H1 (cell line): ENCODE data around the gene LILRB1. TPM values are rescaled to one million over a fixed set of nuclear protein-coding genes. Genes with fewer than 3 reads are reported as not detected.

Source experiments
- CTCF ChIA-PET: fragments of 300-600 bp; sonication (Branson Sonifier 250); formaldehyde crosslinking; loops from one replicate; lab custom pipeline; 2021; ENCODE audit not compliant: partially characterized antibody; lab: Charles Lee
- POLR2A ChIA-PET: fragments of 300-600 bp; sonication (Branson Sonifier 250); formaldehyde crosslinking; loops from one replicate; lab custom pipeline; 2021; ENCODE audit warnings: inconsistent platforms; ENCODE audit not compliant: partially characterized antibody; lab: Charles Lee
- DNase-seq, 2 experiments: peaks; one replicate each; pipeline versions ENCODE4 v3.0.0 to v3.0.0-alpha.2; 2010 to 2022; ENCODE audit warnings: low spot score in 2 of 2, low read depth in 1 of 2, mixed read lengths in 1 of 2
- FAIRE-seq: peaks from 2 replicates; lab custom pipeline; 2011; peaks lifted over from hg19 to GRCh38; lab: Jason Lieb, UNC
- H2AFZ ChIP-seq: 2 replicates; pipeline ENCODE4 v1.8.1; 2012; ENCODE audit warnings: low read length, inconsistent platforms
- H2AK5ac ChIP-seq: 2 replicates; pipeline ENCODE4 v1.6.1; 2013; ENCODE audit warnings: low read depth, low read length
- H2BK120ac ChIP-seq: replicated peaks from 2 replicates; pipeline ENCODE3; 2013; ENCODE audit warnings: low read depth, low read length, inconsistent platforms
- H2BK12ac ChIP-seq: 2 replicates; pipeline ENCODE4 v1.6.1; 2013; ENCODE audit warnings: low read depth, low read length
- H2BK15ac ChIP-seq: 2 replicates; pipeline ENCODE4 v1.6.1; 2013; ENCODE audit warnings: low read length
- H2BK20ac ChIP-seq: 2 replicates; pipeline ENCODE4 v1.6.1; 2013; ENCODE audit warnings: low read length
- H2BK5ac ChIP-seq: 2 replicates; pipeline ENCODE4 v1.6.1; 2013; ENCODE audit warnings: low read depth, low read length
- H3K14ac ChIP-seq: 2 replicates; pipeline ENCODE4 v1.6.1; 2013; ENCODE audit warnings: inconsistent platforms; ENCODE audit not compliant: insufficient read length
- H3K18ac ChIP-seq: 2 replicates; pipeline ENCODE4 v1.6.1; 2013; ENCODE audit warnings: low read length; ENCODE audit errors: extremely low read depth
- H3K23ac ChIP-seq: 2 replicates; pipeline ENCODE4 v1.6.1; 2013; ENCODE audit warnings: inconsistent platforms; ENCODE audit not compliant: insufficient read length
- H3K23me2 ChIP-seq: 2 replicates; pipeline ENCODE4 v1.6.1; 2013; ENCODE audit warnings: low read depth, low read length
- H3K27ac ChIP-seq: 2 replicates; pipeline ENCODE4 v1.6.1; 2011; ENCODE audit warnings: low read depth, low read length, inconsistent platforms
- H3K27me3 ChIP-seq, 4 experiments: replicated peaks in 1 of 4; 1 replicate in 1 of 4; 2 replicates in 3 of 4; pipeline versions ENCODE4 v1.6.1 to v1.8.1; 2011 to 2013; ENCODE audit warnings: low read length in 3 of 4, mild to moderate bottlenecking in 3 of 4, inconsistent platforms in 2 of 4, mixed read lengths in 2 of 4, moderate library complexity in 1 of 4; ENCODE audit not compliant: control insufficient read depth in 3 of 4, insufficient read depth in 3 of 4; ENCODE audit errors: extremely low read depth in 1 of 4
- H3K36me3 ChIP-seq, 4 experiments: 2 replicates each; pipeline versions ENCODE4 v1.6.1 to v1.8.1; 2011 to 2013; ENCODE audit warnings: mild to moderate bottlenecking in 4 of 4, low read length in 3 of 4, moderate library complexity in 2 of 4, control low read depth in 1 of 4, inconsistent platforms in 1 of 4; ENCODE audit not compliant: insufficient read depth in 4 of 4, control insufficient read depth in 2 of 4
- H3K4ac ChIP-seq: replicated peaks from 2 replicates; pipeline ENCODE3; 2013; ENCODE audit warnings: low read length, low read depth, mixed read lengths, inconsistent platforms; ENCODE audit not compliant: insufficient read length
- H3K4me1 ChIP-seq, 4 experiments: replicated peaks in 1 of 4; 1 replicate in 1 of 4; 2 replicates in 3 of 4; pipeline versions ENCODE4 v1.6.1 to v1.8.1; 2011 to 2013; ENCODE audit warnings: low read length in 3 of 4, inconsistent platforms in 2 of 4, mixed read lengths in 1 of 4; ENCODE audit not compliant: insufficient read depth in 4 of 4, control insufficient read depth in 3 of 4
- H3K4me2 ChIP-seq, 2 experiments: 2 replicates each; pipeline versions ENCODE4 v1.6.1 to v1.8.1; 2011 to 2013; ENCODE audit warnings: low read depth in 2 of 2, low read length in 2 of 2, control low read depth in 1 of 2, inconsistent platforms in 1 of 2, mild to moderate bottlenecking in 1 of 2; ENCODE audit not compliant: insufficient read depth in 1 of 2
- H3K4me3 ChIP-seq, 4 experiments: fragments of 200-600, 300-600 bp in 1 of 4; sonication (generic), shearing (Covaris generic), sonication (Bioruptor Twin) in 1 of 4; 2 replicates each; pipeline versions ENCODE4 v1.5.1 to v1.8.1; 2011 to 2016; ENCODE audit warnings: low read length in 4 of 4, low read depth in 3 of 4, control low read depth in 2 of 4, inconsistent platforms in 2 of 4, mild to moderate bottlenecking in 2 of 4, mixed read lengths in 1 of 4, moderate library complexity in 1 of 4; ENCODE audit not compliant: insufficient read depth in 2 of 4; ENCODE audit errors: extremely low read depth in 1 of 4
- H3K56ac ChIP-seq: replicated peaks from 2 replicates; pipeline ENCODE3; 2013; ENCODE audit warnings: low read depth, mild to moderate bottlenecking, mixed read lengths, low read length, inconsistent platforms; ENCODE audit not compliant: insufficient read length
- H3K79me1 ChIP-seq: 2 replicates; pipeline ENCODE4 v1.6.1; 2013; ENCODE audit warnings: low read depth, low read length, control low read depth
- H3K79me2 ChIP-seq, 2 experiments: 2 replicates each; pipeline versions ENCODE4 v1.6.1 to v1.8.1; 2012 to 2013; ENCODE audit warnings: low read length in 2 of 2, mild to moderate bottlenecking in 2 of 2, inconsistent platforms in 1 of 2; ENCODE audit not compliant: insufficient read depth in 2 of 2, control insufficient read depth in 1 of 2
- H3K9ac ChIP-seq, 4 experiments: replicated peaks in 1 of 4; 1 replicate in 1 of 4; 2 replicates in 3 of 4; pipeline versions ENCODE4 v1.6.1 to v1.8.1; 2011 to 2013; ENCODE audit warnings: low read depth in 3 of 4, low read length in 3 of 4, control low read depth in 2 of 4, mild to moderate bottlenecking in 2 of 4, moderate library complexity in 2 of 4, inconsistent platforms in 1 of 4; ENCODE audit errors: extremely low read depth in 1 of 4
- H3K9me3 ChIP-seq, 2 experiments: 2 replicates each; pipeline versions ENCODE4 v1.6.1 to v1.8.1; 2012 to 2013; ENCODE audit warnings: mild to moderate bottlenecking in 2 of 2, moderate library complexity in 2 of 2, control low read depth in 1 of 2, inconsistent platforms in 1 of 2, low read depth in 1 of 2, low read length in 1 of 2, mixed read lengths in 1 of 2; ENCODE audit not compliant: insufficient read depth in 2 of 2
- H4K20me1 ChIP-seq, 2 experiments: replicated peaks in 1 of 2; 2 replicates each; pipeline versions ENCODE3 to v1.8.1; 2011 to 2013; ENCODE audit warnings: inconsistent platforms in 2 of 2, low read length in 2 of 2, mild to moderate bottlenecking in 1 of 2; ENCODE audit not compliant: insufficient read depth in 2 of 2, control insufficient read depth in 1 of 2
- H4K5ac ChIP-seq: 2 replicates; pipeline ENCODE4 v1.6.1; 2013; ENCODE audit warnings: low read length, low read depth, mixed read lengths, inconsistent platforms; ENCODE audit not compliant: insufficient read length
- H4K8ac ChIP-seq: 2 replicates; pipeline ENCODE4 v1.8.0; 2013; ENCODE audit warnings: mild to moderate bottlenecking, moderate library complexity, low read length, inconsistent platforms; ENCODE audit not compliant: insufficient read depth; ENCODE audit errors: extremely low read depth
- H4K91ac ChIP-seq: replicated peaks from 2 replicates; pipeline ENCODE3; 2013; ENCODE audit warnings: low read length, mixed read lengths, inconsistent platforms; ENCODE audit not compliant: insufficient read length
- CBX5 ChIP-seq: fragments of 300-800, 300-1000 bp; sonication (generic); IDR thresholded peaks from 2 replicates; pipeline ENCODE4 v1.7.1; 2016; ENCODE audit warnings: antibody characterized with exemption, low read length, low read depth
- CHD1 ChIP-seq: IDR thresholded peaks from 2 replicates; pipeline ENCODE4 v1.6.1; 2012; ENCODE audit warnings: low read depth, low read length, improper control_type of control experiment
- EGR1 ChIP-seq: IDR thresholded peaks from 2 replicates; pipeline ENCODE4 v1.6.1; 2011; ENCODE audit warnings: low read depth, low read length, borderline replicate concordance
- FOSL1 ChIP-seq: IDR thresholded peaks from 2 replicates; pipeline ENCODE4 v1.6.1; 2011; ENCODE audit warnings: mild to moderate bottlenecking, low read depth, low read length, moderate library complexity; ENCODE audit not compliant: insufficient read depth
- JUND ChIP-seq: IDR thresholded peaks from 2 replicates; pipeline ENCODE4 v1.6.1; 2011; ENCODE audit warnings: mild to moderate bottlenecking, improper control_type of control experiment, low read length
- KDM4A ChIP-seq: IDR thresholded peaks from one replicate; pipeline ENCODE4 v1.7.1; 2012; ENCODE audit warnings: low read depth, mild to moderate bottlenecking, moderate library complexity, low read length, inconsistent platforms; ENCODE audit not compliant: severe bottlenecking
- NANOG ChIP-seq: IDR thresholded peaks from 2 replicates; pipeline ENCODE4 v1.6.1; 2011; ENCODE audit warnings: low read length, low read depth, mild to moderate bottlenecking, inconsistent platforms; ENCODE audit not compliant: insufficient read depth, poor library complexity, severe bottlenecking
- POU5F1 ChIP-seq: IDR thresholded peaks from 2 replicates; pipeline ENCODE4 v1.6.1; 2011; ENCODE audit warnings: low read depth, mild to moderate bottlenecking, low read length, moderate library complexity
- RAD21 ChIP-seq, 2 experiments: IDR thresholded peaks in 1 of 2; conservative IDR thresholded peaks in 1 of 2; 2 replicates each; pipeline ENCODE4 v1.6.1; 2011; ENCODE audit warnings: low read depth in 2 of 2, low read length in 2 of 2, improper control_type of control experiment in 1 of 2, inconsistent platforms in 1 of 2, mild to moderate bottlenecking in 1 of 2, moderate library complexity in 1 of 2
- RBBP5 ChIP-seq: IDR thresholded peaks from 2 replicates; pipeline ENCODE4 v1.7.1; 2012; ENCODE audit warnings: low read depth, mild to moderate bottlenecking, inconsistent platforms, low read length, moderate library complexity, borderline replicate concordance
- SIN3A ChIP-seq, 2 experiments: IDR thresholded peaks in 1 of 2; conservative IDR thresholded peaks in 1 of 2; 2 replicates each; pipeline ENCODE4 v1.6.1; 2011 to 2012; ENCODE audit warnings: low read length in 2 of 2, improper control_type of control experiment in 1 of 2, low read depth in 1 of 2, mild to moderate bottlenecking in 1 of 2
- SUZ12 ChIP-seq: fragments of 200-600 bp; sonication (generic); IDR thresholded peaks from 2 replicates; pipeline ENCODE4 v1.6.1; 2012; ENCODE audit warnings: mild to moderate bottlenecking, inconsistent platforms, low read length, moderate library complexity, mixed read lengths
- TAF1 ChIP-seq: IDR thresholded peaks from 2 replicates; pipeline ENCODE4 v1.6.1; 2011; ENCODE audit warnings: mild to moderate bottlenecking, low read depth, low read length
- TEAD4 ChIP-seq: IDR thresholded peaks from 2 replicates; pipeline ENCODE4 v1.6.1; 2012; ENCODE audit warnings: low read depth, low read length, inconsistent platforms, mixed read lengths
- ZNF274 ChIP-seq: IDR thresholded peaks from 2 replicates; pipeline ENCODE4 v1.7.0; 2012; ENCODE audit warnings: low read length, borderline replicate concordance; ENCODE audit errors: extremely low read depth
- WGBS, 2 experiments: shearing (Covaris generic) in 1 of 2; methylation state at CpG; one replicate each; pipeline versions ENCODE4 v1.1.6 to v1.1.7; 2013 to 2015; ENCODE audit warnings: low lambda C conversion rate in 2 of 2, mixed read lengths in 2 of 2, inconsistent platforms in 1 of 2, low coverage in 1 of 2, missing lambda C conversion rate in 1 of 2; ENCODE audit not compliant: insufficient replicate concordance in 2 of 2, insufficient coverage in 1 of 2, insufficient read length in 1 of 2; ENCODE audit errors: extremely low coverage in 1 of 2, missing lambda C conversion rate in 1 of 2; 5-methylcytosine and 5-hydroxymethylcytosine counted together
- polyA plus RNA-seq, 7 experiments: library from polyadenylated mRNA; depleted of rRNA in 3 of 7; stranded (reverse) in 5 of 7; unstranded in 2 of 7; fragments of >200 nt in 5 of 7; fragments of 200-250 nt in 2 of 7; gene quantifications; 1 replicate in 5 of 7; 2 replicates in 1 of 7; 4 replicates in 1 of 7; pipeline versions ENCODE4 v1.2.1 to v1.2.3, GENCODE V29; 2011 to 2013; ENCODE audit warnings: missing spikeins in 2 of 7, mixed read lengths in 2 of 7
- total RNA-seq: library from RNA; stranded (reverse); fragmentation: NEBNext Ultra II Directional; extraction: Animal tissue kit (Norgen Biotek cat#: 25700); gene quantifications from 2 replicates; pipeline ENCODE4 v1.2.1, GENCODE V29; 2021

Gene LILRB1
- total and polyA plus RNA-seq, 2 of the 8 experiments (the other 6 are each of a cell fraction or from before 2014, with no cell fraction given): not detected

GRCh38 chr19:54608792-54609191 lies 21.5 kb upstream of the LILRB1 start:
- Histone ChIP-seq H2AFZ (no peak overlapping the region), H3K9me3 (peaks cover 59 to 76% of the 10 kb centered on the region in 2 experiments), H4K5ac (no peak overlapping the region), H3K27me3 (no peaks in the 10 kb centered on the region), H2BK5ac (no peak overlapping the region), H3K14ac (no peak overlapping the region), H3K4me2 (no peak overlapping the region), H3K4me3 (no peak overlapping the region), H4K8ac (no peak overlapping the region), H3K27ac (no peak overlapping the region), H3K18ac (no peak overlapping the region), H4K91ac (no peak overlapping the region), H3K79me2 (no peaks in the 10 kb centered on the region), H3K56ac (no peak overlapping the region), H3K4ac (no peak overlapping the region), H2BK120ac (no peak overlapping the region), H3K36me3 (no peaks in the 10 kb centered on the region), H3K9ac (no peak overlapping the region), H3K4me1 (no peaks in the 10 kb centered on the region), H2BK15ac (no peak overlapping the region), H2BK12ac (no peak overlapping the region), H3K23me2 (no peaks in the 10 kb centered on the region), H3K79me1 (no peaks in the 10 kb centered on the region), H3K23ac (no peak overlapping the region), H4K20me1 (no peaks in the 10 kb centered on the region), H2AK5ac (no peak overlapping the region), H2BK20ac (no peak overlapping the region)
- DNase-seq (no peak), FAIRE-seq (no peak)
- WGBS, 2 experiments: 80% methylated on average over 15 of the region's 15 CpGs; no CpG with 5 or more reads in 1 of the 2 experiments
- ChIA-PET POLR2A (no interaction called here), CTCF (no interaction called here)
- TF ChIP-seq FOSL1 (no peak), TEAD4 (no peak), SIN3A (conservative IDR thresholded peaks at IDR 0.05 in 1 of 2, IDR thresholded peaks at IDR 0.05 in 1 of 2; ENCODE audit: low read depth in 1 of 2, low read length in 2 of 2) (no peak), SUZ12 (no peak), RBBP5 (no peak), ZNF274 (no peak), POU5F1 (no peak), JUND (no peak), CBX5 (no peak), NANOG (no peak), KDM4A (no peak), TAF1 (no peak), RAD21 (IDR thresholded peaks at IDR 0.05 in 1 of 2, conservative IDR thresholded peaks at IDR 0.05 in 1 of 2; ENCODE audit: low read depth in 2 of 2, low read length in 2 of 2) (no peak), EGR1 (no peak), CHD1 (no peak)
